ENCODE results near the gene SLC9A9.

- TF ChIP-seq CTCF (IDR thresholded peaks at IDR 0.05) (no peak), POLR2A (IDR thresholded peaks at IDR 0.05) (no peak)
Observed at GRCh38 chr3:143697975-143698374, 150.3 kb downstream of the SLC9A9 start.
